Adrenal gland (tissue), 12 donors: ENCODE results near the gene TSPAN9. TPM values are rescaled to one million over a fixed set of nuclear protein-coding genes. Genes with fewer than 3 reads are reported as not detected.

Source experiments
- DNase-seq, 7 donors: peaks; one replicate each; pipeline ENCODE4 v3.0.0-alpha.2; 2019 to 2020
- H3K27ac ChIP-seq, 5 donors: fragments of 200-600 bp; sonication (generic) in 4 of 5; 1 replicate in 3 of 5; 2 replicates in 2 of 5; pipeline versions ENCODE4 v1.5.1 to v1.8.0; 2016 to 2020; ENCODE audit warnings: mild to moderate bottlenecking in 1 of 5
- H3K27me3 ChIP-seq: fragments of 200-600 bp; 2 replicates; pipeline ENCODE4 v1.8.0; 2021
- H3K36me3 ChIP-seq, 2 donors: fragments of 200-600 bp; replicated peaks in 1 of 2; 1 replicate in 1 of 2; 2 replicates in 1 of 2; pipeline versions ENCODE4 v1.5.1 to v1.8.0; 2018 to 2022
- H3K4me1 ChIP-seq, 2 donors: fragments of 200-600 bp; replicated peaks in 1 of 2; 1 replicate in 1 of 2; 2 replicates in 1 of 2; pipeline versions ENCODE4 v1.5.1 to v1.8.0; 2018 to 2021
- H3K4me3 ChIP-seq, 4 donors: fragments of 200-600 bp; sonication (generic) in 3 of 4; one replicate each; pipeline ENCODE4 v1.5.1; 2016 to 2018
- H3K9me3 ChIP-seq, 3 donors: fragments of 200-600 bp; sonication (generic) in 1 of 3; replicated peaks in 1 of 3; 1 replicate in 2 of 3; 2 replicates in 1 of 3; pipeline versions ENCODE4 v1.5.1 to v1.8.0; 2016 to 2021
- CTCF ChIP-seq, 6 experiments: fragments of 450-650 bp in 4 of 6; fragments of 200-600 bp in 2 of 6; sonication (generic) in 1 of 6; IDR thresholded peaks; 1 replicate in 5 of 6; 2 replicates in 1 of 6; pipeline versions ENCODE4 v1.5.1 to v1.8.0; 2016 to 2021; ENCODE audit warnings: antibody characterized with exemption in 6 of 6, mild to moderate bottlenecking in 2 of 6, moderate library complexity in 1 of 6
- POLR2A ChIP-seq, 2 donors: fragments of 450-650 bp; IDR thresholded peaks; one replicate each; pipeline ENCODE4 v1.6.1; 2017; ENCODE audit warnings: antibody characterized with exemption in 2 of 2, mild to moderate bottlenecking in 2 of 2, moderate library complexity in 1 of 2
- WGBS, 4 donors: extraction: QIAGEN DNeasy Blood & Tissue Kit in 2 of 4; methylation state at CpG; one replicate each; pipeline versions ENCODE4 v1.1.5 to v1.1.7; 2013 to 2017; 5-methylcytosine and 5-hydroxymethylcytosine counted together
- intact Hi-C, 2 donors: fragments of 100-400 bp; cut with DNase I; formaldehyde crosslinking; loops; one replicate each; pipeline versions ENCODE4 v1.14.1 to v1.15.0; 2022 to 2023
- polyA plus RNA-seq, 3 donors: library from polyadenylated mRNA; stranded (reverse); fragments of 200-250 nt in 2 of 3; fragments of 350-450 nt in 1 of 3; fragmentation: Illumina TruSeq in 1 of 3; extraction: RNeasy Lipid Tissue Mini Kit (QIAGEN cat#74804) in 1 of 3; gene quantifications; one replicate each; pipeline ENCODE4 v1.2.3, GENCODE V29; 2013 to 2014
- small RNA-seq, 2 donors: library from RNA; depleted of rRNA; stranded (forward); fragments of <200 nt; gene quantifications; one replicate each; pipeline ENCODE3, GENCODE V24; 2016
- total RNA-seq, 9 donors: library from RNA; depleted of rRNA in 4 of 9; stranded (reverse); fragments of >200 nt in 4 of 9; fragments of 120-200 nt in 1 of 9; fragmentation: NEBNext Ultra II Directional in 1 of 9; extraction: Animal tissue kit (Norgen Biotek cat#: 25700) in 1 of 9; gene quantifications; one replicate each; pipeline versions ENCODE4 v1.1.0 to v1.2.4, GENCODE V29; 2013 to 2023
- donor health status: healthy with polysubstance abuse.
- donor health status: Bipolar disorder and iron deficiency.
- donor health status: DM: yes; HTN: yes; CAD: no.
- donor health status: DM: no; HTN: no; CAD: no.
- donor health status: DM: no; HTN: no; CAD: no.
- donor health status: DM: yes; HTN: yes; CAD: no.

Gene TSPAN9
- total and polyA plus RNA-seq, 12 donors = 12.4 to 31.4 (median 22.4) TPM

GRCh38 chr12:3332188-3332587 lies 255.0 kb downstream of the TSPAN9 start:
- Histone ChIP-seq H3K27me3 (no peaks in the 10 kb centered on the region), H3K4me1 (no peaks in the 10 kb centered on the region), H3K4me3 (no peak overlapping the region), H3K36me3 (no peaks in the 10 kb centered on the region), H3K27ac (no peak overlapping the region), H3K9me3 (no peaks in the 10 kb centered on the region)
- TF ChIP-seq POLR2A (IDR thresholded peaks at IDR 0.05) (no peak), CTCF (IDR thresholded peaks at IDR 0.05) (no peak)
- intact Hi-C loops = no loop called here
- 78 to 90% (median 82%) methylated on average over 3 of the region's 3 CpGs for WGBS, 4 donors
- no peak for DNase-seq

GRCh38 chr12:3333583-3333982 lies 256.4 kb downstream of the TSPAN9 start:
- intact Hi-C loops = no loop called here
- Histone ChIP-seq H3K27ac (no peak overlapping the region), H3K9me3 (no peaks in the 10 kb centered on the region), H3K36me3 (no peaks in the 10 kb centered on the region), H3K4me3 (no peak overlapping the region), H3K4me1 (no peaks in the 10 kb centered on the region), H3K27me3 (no peaks in the 10 kb centered on the region)
- 55 to 74% (median 60%) methylated on average over 7 to 10 of the region's 10 CpGs for WGBS, 4 donors
- no peak for TF ChIP-seq CTCF (IDR thresholded peaks at IDR 0.05)
- no peak for TF ChIP-seq POLR2A (IDR thresholded peaks at IDR 0.05)
- DNase-seq = no peak

GRCh38 chr12:3333991-3334391 lies 256.8 kb downstream of the TSPAN9 start:
- no peaks in the 10 kb centered on the region for H3K36me3 ChIP-seq
- TF ChIP-seq CTCF (IDR thresholded peaks at IDR 0.05) (no peak), POLR2A (IDR thresholded peaks at IDR 0.05) (no peak)
- no peaks in the 10 kb centered on the region for H3K4me1 ChIP-seq
- no peaks in the 10 kb centered on the region for H3K9me3 ChIP-seq
- DNase-seq = no peak
- WGBS, 4 donors = 77 to 90% (median 84%) methylated on average over 4 to 9 of the region's 9 CpGs
- H3K27me3 ChIP-seq = no peaks in the 10 kb centered on the region
- H3K4me3 ChIP-seq = no peak overlapping the region
- intact Hi-C loops = no loop called here
- no peak overlapping the region for H3K27ac ChIP-seq

- Histone ChIP-seq H3K36me3 (no peaks in the 10 kb centered on the region), H3K4me3 (no peak overlapping the region), H3K27ac (no peak overlapping the region), H3K4me1 (no peaks in the 10 kb centered on the region), H3K9me3 (no peaks in the 10 kb centered on the region), H3K27me3 (no peaks in the 10 kb centered on the region)
- TF ChIP-seq CTCF (IDR thresholded peaks at IDR 0.05) (no peak), POLR2A (IDR thresholded peaks at IDR 0.05) (no peak)
- peak in 2 of 7 donors; percentile 27 to 31 for DNase-seq
- intact Hi-C loops = no loop called here
- WGBS, 4 donors = 60 to 77% (median 72%) methylated on average over 8 of the region's 8 CpGs
These were observed 257.9 kb downstream of the TSPAN9 start for GRCh38 chr12:3335078-3335487.

Small RNA genes lying within 50 kb of the gene (small RNA-seq; reads per million reads assigned to genes)
- 0 reads per million in 2 donors for gene AC005912.1
- 0 reads per million in 2 donors for gene RF00017

Other genes with a start within 250 kb of the TSPAN9 start
- gene NRIP2, start 242.3 kb upstream of the TSPAN9 start, total RNA-seq = 1 to 10 TPM in 8 of 9 donors, under 1 TPM in 1; 0.87 to 9.1 (median 2.3) TPM
- 1 to 10 TPM; 1.9 to 5.9 (median 5.5) TPM for gene NRIP2, start 242.3 kb upstream of the TSPAN9 start, polyA plus RNA-seq
- not detected for gene TEX52, start 220.3 kb upstream of the TSPAN9 start, total RNA-seq
- not detected for gene TEX52, start 220.3 kb upstream of the TSPAN9 start, polyA plus RNA-seq
- gene FOXM1, start 200.2 kb upstream of the TSPAN9 start, total RNA-seq = 1 to 10 TPM in 8 of 9 donors, under 1 TPM in 1; 0.79 to 8.6 (median 3.2) TPM
- 1 to 10 TPM in 2 of 3 donors, under 1 TPM in 1; 0.97 to 2.4 (median 1.0) TPM for gene FOXM1, start 200.2 kb upstream of the TSPAN9 start, polyA plus RNA-seq
- gene RHNO1, start 200.2 kb upstream of the TSPAN9 start, total RNA-seq = 10 to 100 TPM in 8 of 9 donors, 1 to 10 TPM in 1; 5.0 to 30.7 (median 14.2) TPM
- gene RHNO1, start 200.2 kb upstream of the TSPAN9 start, polyA plus RNA-seq = 10 to 100 TPM; 14.2 to 29.0 (median 15.5) TPM
- gene TULP3, start 186.5 kb upstream of the TSPAN9 start, total RNA-seq = 10 to 100 TPM; 16.9 to 40.5 (median 24.1) TPM
- gene TULP3, start 186.5 kb upstream of the TSPAN9 start, polyA plus RNA-seq = 10 to 100 TPM; 19.3 to 36.6 (median 25.9) TPM
- gene TEAD4, start 118.0 kb upstream of the TSPAN9 start, total RNA-seq = 10 to 100 TPM in 3 of 9 donors, 1 to 10 TPM in 6; 1.2 to 16.6 (median 8.1) TPM
- 1 to 10 TPM; 4.0 to 8.2 (median 5.6) TPM for gene TEAD4, start 118.0 kb upstream of the TSPAN9 start, polyA plus RNA-seq